A673 (cell line): Measurements from ENCODE around the gene OGFOD1.

Experiments
- CTCF ChIP-seq: fragments of 300-800, 200-600 bp; sonication (generic); conservative IDR thresholded peaks from 2 replicates; pipeline ENCODE4 v1.5.1; 2017; ENCODE audit warnings: low read depth, mild to moderate bottlenecking, antibody characterized with exemption, low read length, moderate library complexity, mixed read lengths
- EZH2 ChIP-seq: fragments of 200-600 bp; sonication (generic); IDR thresholded peaks from 2 replicates; pipeline ENCODE4 v1.6.1; 2017; ENCODE audit warnings: borderline replicate concordance, low read depth, mild to moderate bottlenecking, mixed read lengths, antibody characterized with exemption, low read length; ENCODE audit not compliant: poor library complexity, severe bottlenecking

- TF ChIP-seq CTCF (no peak), EZH2 (no peak)
Measured at GRCh38 chr16:56491657-56492261, 40.4 kb downstream of the OGFOD1 start.
